ENCODE measurements around the gene SNX22. TPM values are rescaled to one million over a fixed set of nuclear protein-coding genes. Genes with fewer than 3 reads are reported as not detected.

SNX22 gene
- total RNA-seq, 1 donor from 2014 or later: 46.2 TPM

DNA sequence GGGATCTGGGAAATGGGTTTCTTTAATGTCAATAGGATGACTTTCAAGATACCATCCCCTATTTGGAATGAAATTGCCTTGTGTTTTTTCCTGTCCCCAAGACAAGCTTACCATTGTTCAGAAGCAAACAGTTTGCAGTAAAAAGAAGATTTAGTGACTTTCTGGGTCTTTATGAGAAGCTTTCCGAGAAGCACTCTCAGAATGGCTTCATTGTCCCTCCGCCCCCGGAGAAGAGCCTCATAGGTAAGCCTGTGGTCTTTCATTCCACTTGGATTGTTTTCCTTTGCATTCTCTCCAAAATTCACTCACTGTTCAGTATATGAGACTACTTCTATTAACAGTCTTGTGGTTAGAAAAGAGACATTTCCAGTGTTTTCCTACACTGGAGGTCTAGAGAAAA lies 25.6 kb upstream of the SNX22 start:
- Mint-ChIP-seq H3K27ac (no peak overlapping the region), H3K4me1 (no peaks in the 10 kb centered on the region), H3K27me3 (no peaks in the 10 kb centered on the region), H3K36me3 (ENCODE audit: low read depth) (peaks cover 87% of the 10 kb centered on the region), H3K4me3 (no peak overlapping the region), H3K9me3 (no peaks in the 10 kb centered on the region)
- CTCF ChIA-PET: interaction anchor here (2.4 kb wide), 1 partner anchor 27 kb away, joined by 7 read pairs; no protein-coding TSS in a partner anchor
- POLR2A ChIA-PET: interaction anchor here (0.7 to 0.9 kb wide), 2 partner anchors 30 to 33 kb away, joined by 3 to 6 read pairs; partner anchors contain the start of gene SNX1
- intact Hi-C loops (cut with micrococcal nuclease): no loop called here
- no peak for DNase-seq
- ATAC-seq (ENCODE audit: low read depth): no peak
- TF ChIP-seq, protein P1, sequence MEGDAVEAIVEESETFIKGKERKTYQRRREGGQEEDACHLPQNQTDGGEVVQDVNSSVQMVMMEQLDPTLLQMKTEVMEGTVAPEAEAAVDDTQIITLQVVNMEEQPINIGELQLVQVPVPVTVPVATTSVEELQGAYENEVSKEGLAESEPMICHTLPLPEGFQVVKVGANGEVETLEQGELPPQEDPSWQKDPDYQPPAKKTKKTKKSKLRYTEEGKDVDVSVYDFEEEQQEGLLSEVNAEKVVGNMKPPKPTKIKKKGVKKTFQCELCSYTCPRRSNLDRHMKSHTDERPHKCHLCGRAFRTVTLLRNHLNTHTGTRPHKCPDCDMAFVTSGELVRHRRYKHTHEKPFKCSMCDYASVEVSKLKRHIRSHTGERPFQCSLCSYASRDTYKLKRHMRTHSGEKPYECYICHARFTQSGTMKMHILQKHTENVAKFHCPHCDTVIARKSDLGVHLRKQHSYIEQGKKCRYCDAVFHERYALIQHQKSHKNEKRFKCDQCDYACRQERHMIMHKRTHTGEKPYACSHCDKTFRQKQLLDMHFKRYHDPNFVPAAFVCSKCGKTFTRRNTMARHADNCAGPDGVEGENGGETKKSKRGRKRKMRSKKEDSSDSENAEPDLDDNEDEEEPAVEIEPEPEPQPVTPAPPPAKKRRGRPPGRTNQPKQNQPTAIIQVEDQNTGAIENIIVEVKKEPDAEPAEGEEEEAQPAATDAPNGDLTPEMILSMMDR (IDR thresholded peaks at IDR 0.05): no peak

DNA sequence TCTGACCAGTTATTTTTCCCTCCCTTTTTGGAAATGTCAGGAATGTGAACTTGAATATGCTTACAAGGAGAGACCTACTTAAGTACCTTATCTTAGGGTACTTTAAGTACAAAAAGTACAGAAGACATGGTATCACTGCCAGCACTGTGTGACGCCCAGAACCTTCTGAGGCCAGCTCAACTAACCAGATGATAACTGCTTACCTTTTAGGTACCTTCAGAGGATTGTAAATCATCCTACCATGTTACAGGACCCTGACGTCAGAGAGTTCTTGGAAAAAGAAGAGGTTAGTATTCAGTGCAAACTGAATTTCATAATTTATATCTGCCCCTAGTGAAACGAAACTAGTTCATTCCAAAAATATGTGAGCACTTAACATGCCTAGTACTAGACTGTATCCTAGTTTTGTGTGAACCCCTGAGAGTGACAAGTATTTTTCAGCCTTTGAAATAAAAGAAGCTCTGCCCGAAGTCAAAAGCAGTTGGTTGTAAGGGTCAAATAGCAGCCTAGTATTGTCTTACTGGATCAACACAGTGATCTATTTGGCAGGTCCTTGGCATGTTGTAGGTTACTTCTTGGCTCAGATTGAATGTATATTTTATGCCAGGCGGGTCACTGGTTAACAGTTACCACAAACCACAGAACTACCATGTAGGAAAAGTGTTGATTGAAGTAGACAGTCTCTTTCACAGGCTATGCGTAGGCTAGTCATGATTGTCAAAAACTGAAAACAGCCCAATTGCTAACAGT lies 23.8 kb upstream of the SNX22 start:
- ATAC-seq (ENCODE audit: low read depth) (no peak), DNase-seq (no peak)
- Mint-ChIP-seq H3K4me1 (no peaks in the 10 kb centered on the region), H3K27me3 (no peaks in the 10 kb centered on the region), H3K9me3 (no peaks in the 10 kb centered on the region), H3K36me3 (ENCODE audit: low read depth) (peaks cover 89% of the 10 kb centered on the region), H3K27ac (no peak overlapping the region), H3K4me3 (no peak overlapping the region)
- CTCF ChIA-PET: interaction anchor here (0.6 kb wide), 1 partner anchor 1619 kb away, joined by 4 read pairs; no protein-coding TSS in a partner anchor
- POLR2A ChIA-PET: no interaction called here
- TF ChIP-seq, protein P1 (IDR thresholded peaks at IDR 0.05): no peak
- intact Hi-C loops (cut with micrococcal nuclease): no loop called here

DNA sequence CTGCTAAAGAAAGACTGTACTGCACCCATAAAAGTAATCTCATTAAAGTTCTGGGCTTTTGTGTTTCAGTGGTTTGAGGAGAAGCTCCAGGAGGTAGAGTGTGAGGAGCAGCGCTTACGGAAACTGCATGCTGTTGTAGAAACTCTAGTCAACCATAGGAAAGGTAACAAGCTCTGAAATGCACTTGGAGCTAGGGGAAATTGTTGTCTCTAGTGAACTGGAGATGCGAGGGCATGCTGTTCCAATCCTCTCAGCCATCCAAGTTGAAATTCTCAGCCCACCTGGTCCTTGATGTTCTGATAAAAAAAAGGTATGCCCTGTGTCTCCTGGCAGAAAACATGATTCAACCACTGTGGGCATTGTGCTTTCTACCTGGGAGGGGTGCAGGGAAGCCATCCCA lies 21.4 kb upstream of the SNX22 start:
- ATAC-seq (ENCODE audit: low read depth) (no peak), DNase-seq (no peak)
- POLR2A ChIA-PET: interaction anchor here (0.6 to 1.3 kb wide), 2 partner anchors 21 to 33 kb away, joined by 4 to 6 read pairs; partner anchors contain the start of gene SNX22
- TF ChIP-seq, protein P1 (IDR thresholded peaks at IDR 0.05): no peak
- no peaks in the 10 kb centered on the region for H3K27me3 Mint-ChIP-seq
- H3K4me3 Mint-ChIP-seq: no peak overlapping the region
- CTCF ChIA-PET: no interaction called here
- no peaks in the 10 kb centered on the region for H3K9me3 Mint-ChIP-seq
- no peaks in the 10 kb centered on the region for H3K4me1 Mint-ChIP-seq
- intact Hi-C loops (cut with micrococcal nuclease): no loop called here
- no peak overlapping the region for H3K27ac Mint-ChIP-seq
- peaks cover 89% of the 10 kb centered on the region for H3K36me3 Mint-ChIP-seq (ENCODE audit: low read depth)

DNA sequence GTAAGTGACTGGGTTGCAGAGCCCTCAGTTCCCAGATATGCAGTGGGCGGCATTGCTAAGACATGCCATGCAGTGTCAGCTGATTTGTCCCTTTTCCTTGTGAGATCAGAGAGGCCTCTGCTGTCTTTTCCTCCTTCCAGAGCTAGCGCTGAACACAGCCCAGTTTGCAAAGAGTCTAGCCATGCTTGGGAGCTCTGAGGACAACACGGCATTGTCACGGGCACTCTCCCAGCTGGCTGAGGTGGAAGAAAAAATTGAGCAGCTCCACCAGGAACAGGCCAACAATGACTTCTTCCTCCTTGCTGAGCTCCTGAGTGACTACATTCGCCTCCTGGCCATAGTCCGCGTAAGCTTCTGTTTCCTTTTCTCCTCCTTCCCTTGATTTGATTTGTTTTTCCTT lies 20.0 kb upstream of the SNX22 start:
- H3K9me3 Mint-ChIP-seq: no peaks in the 10 kb centered on the region
- no peak overlapping the region for H3K4me3 Mint-ChIP-seq
- H3K4me1 Mint-ChIP-seq: peaks cover 2% of the 10 kb centered on the region
- ChIA-PET CTCF (interaction anchor here (1.3 kb wide), 1 partner anchor 22 kb away, joined by 4 read pairs; no protein-coding TSS in a partner anchor), POLR2A (interaction anchor here (0.8 to 1.0 kb wide), 2 partner anchors 21 to 36 kb away, joined by 3 read pairs; partner anchors contain the start of gene SNX1)
- no peaks in the 10 kb centered on the region for H3K27me3 Mint-ChIP-seq
- no peak for ATAC-seq (ENCODE audit: low read depth)
- intact Hi-C loops (cut with micrococcal nuclease): no loop called here
- peaks cover 91% of the 10 kb centered on the region for H3K36me3 Mint-ChIP-seq (ENCODE audit: low read depth)
- H3K27ac Mint-ChIP-seq: no peak overlapping the region
- TF ChIP-seq, protein P1 (IDR thresholded peaks at IDR 0.05): no peak
- no peak for DNase-seq

DNA sequence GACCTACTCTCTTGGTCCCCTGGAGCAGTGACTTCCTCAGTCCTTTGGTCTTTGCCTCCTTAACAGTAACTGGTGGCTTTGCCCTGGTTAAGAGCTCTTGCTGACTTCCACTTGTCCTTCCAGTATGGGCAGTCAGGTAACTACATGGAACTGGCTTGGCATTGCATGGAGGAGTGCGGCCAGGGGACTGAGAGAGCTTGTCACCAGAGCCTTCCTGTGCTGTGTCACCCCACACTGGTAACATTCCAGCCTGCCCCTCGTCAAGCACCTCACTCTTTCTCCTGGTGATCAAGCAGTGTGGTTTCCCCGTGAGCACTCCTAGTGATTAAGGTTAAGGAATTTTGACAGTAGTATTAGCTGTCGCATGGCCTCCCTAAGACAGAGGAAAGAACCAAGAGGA lies 19.3 kb upstream of the SNX22 start:
- Mint-ChIP-seq H3K27me3 (no peaks in the 10 kb centered on the region), H3K27ac (no peak overlapping the region), H3K9me3 (no peaks in the 10 kb centered on the region), H3K4me1 (peaks cover 9% of the 10 kb centered on the region), H3K36me3 (ENCODE audit: low read depth) (peaks cover 92% of the 10 kb centered on the region), H3K4me3 (no peak overlapping the region)
- TF ChIP-seq, protein P1 (IDR thresholded peaks at IDR 0.05): no peak
- intact Hi-C loops (cut with micrococcal nuclease): no loop called here
- DNase-seq (no peak), ATAC-seq (ENCODE audit: low read depth) (no peak)
- ChIA-PET POLR2A (no interaction called here), CTCF (no interaction called here)
